Measurements from ENCODE around the gene RNF215. TPM values are rescaled to one million over a fixed set of nuclear protein-coding genes. Genes with fewer than 3 reads are reported as not detected.

RNF215 gene
- total and polyA plus RNA-seq, 2 of the 13 experiments (the other 11 are each of a cell fraction or from before 2014, with no cell fraction given) = 5.3 to 6.1 TPM

GRCh38 chr22:30423301-30423958 is 36.2 kb upstream of the RNF215 start (continued):
- TF ChIP-seq PAXIP1 (CRISPR knock-in tag; conservative IDR thresholded peaks at IDR 0.05) (peak; percentile 50), NBN (conservative IDR thresholded peaks at IDR 0.05) (no peak), POLR2A (IDR thresholded peaks at IDR 0.05; ENCODE audit: insufficient read depth in 1 of 2, low read depth in 2 of 2, low read length in 2 of 2) (peak in 1 of 2 experiments; percentile 74; a peak in 3 of 4 replicates), ASH2L (IDR thresholded peaks at IDR 0.05; ENCODE audit: insufficient read length, low read depth, low read length) (peak; percentile 55), RFX1 (IDR thresholded peaks at IDR 0.05) (no peak), MYC (CRISPR knock-in tag; IDR thresholded peaks at IDR 0.05; ENCODE audit: borderline replicate concordance) (peak; percentile 50), MIER3 (CRISPR knock-in tag; IDR thresholded peaks at IDR 0.05; ENCODE audit: borderline replicate concordance) (no peak), CCAR2 (optimal IDR thresholded peaks at IDR 0.05; ENCODE audit: low read depth, low read length) (no peak), ZNF768 (CRISPR knock-in tag; IDR thresholded peaks at IDR 0.05) (no peak), KDM3A (CRISPR knock-in tag; IDR thresholded peaks at IDR 0.05; ENCODE audit: low read depth) (0 out of 2 replicates have a peak, but pooled peaks have one; percentile 25), ZNF138 (CRISPR knock-in tag; IDR thresholded peaks at IDR 0.05; ENCODE audit: low read depth) (0 out of 2 replicates have a peak, but pooled peaks have one; percentile 15), EHMT2 (IDR thresholded peaks at IDR 0.05; ENCODE audit: borderline replicate concordance, low read depth, low read length) (no peak), ZNF672 (CRISPR knock-in tag; IDR thresholded peaks at IDR 0.05) (no peak), FOSL2 (CRISPR knock-in tag; IDR thresholded peaks at IDR 0.05) (no peak), MAF1 (CRISPR knock-in tag; IDR thresholded peaks at IDR 0.05; ENCODE audit: borderline replicate concordance) (no peak; the same call in 1 of the 2 replicates), ELF1 (CRISPR knock-in tag; IDR thresholded peaks at IDR 0.05) (peak; percentile 40), SAP130 (CRISPR knock-in tag; IDR thresholded peaks at IDR 0.05; ENCODE audit: low read depth) (no peak), ZNF546 (CRISPR knock-in tag; conservative IDR thresholded peaks at IDR 0.05) (no peak), TARDBP (CRISPR knock-in tag; IDR thresholded peaks at IDR 0.05) (no peak), MTF2 (CRISPR knock-in tag; IDR thresholded peaks at IDR 0.05; ENCODE audit: borderline replicate concordance) (0 out of 2 replicates have a peak, but pooled peaks have one; percentile 80), GATAD1 (CRISPR knock-in tag; IDR thresholded peaks at IDR 0.05) (no peak; the same call in 1 of the 2 replicates), AHR (CRISPR knock-in tag; IDR thresholded peaks at IDR 0.05) (peak; percentile 4; the same call in 1 of the 2 replicates)
- TF ChIP-seq, protein P1, sequence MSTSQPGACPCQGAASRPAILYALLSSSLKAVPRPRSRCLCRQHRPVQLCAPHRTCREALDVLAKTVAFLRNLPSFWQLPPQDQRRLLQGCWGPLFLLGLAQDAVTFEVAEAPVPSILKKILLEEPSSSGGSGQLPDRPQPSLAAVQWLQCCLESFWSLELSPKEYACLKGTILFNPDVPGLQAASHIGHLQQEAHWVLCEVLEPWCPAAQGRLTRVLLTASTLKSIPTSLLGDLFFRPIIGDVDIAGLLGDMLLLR (CRISPR knock-in tag; IDR thresholded peaks at IDR 0.05) = peak; percentile 58
- TF ChIP-seq, protein P2, sequence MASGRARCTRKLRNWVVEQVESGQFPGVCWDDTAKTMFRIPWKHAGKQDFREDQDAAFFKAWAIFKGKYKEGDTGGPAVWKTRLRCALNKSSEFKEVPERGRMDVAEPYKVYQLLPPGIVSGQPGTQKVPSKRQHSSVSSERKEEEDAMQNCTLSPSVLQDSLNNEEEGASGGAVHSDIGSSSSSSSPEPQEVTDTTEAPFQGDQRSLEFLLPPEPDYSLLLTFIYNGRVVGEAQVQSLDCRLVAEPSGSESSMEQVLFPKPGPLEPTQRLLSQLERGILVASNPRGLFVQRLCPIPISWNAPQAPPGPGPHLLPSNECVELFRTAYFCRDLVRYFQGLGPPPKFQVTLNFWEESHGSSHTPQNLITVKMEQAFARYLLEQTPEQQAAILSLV (CRISPR knock-in tag; IDR thresholded peaks at IDR 0.05; ENCODE audit: borderline replicate concordance) = peak; percentile 66; the same call in 1 of the 2 replicates
- TF ChIP-seq, protein P3, sequence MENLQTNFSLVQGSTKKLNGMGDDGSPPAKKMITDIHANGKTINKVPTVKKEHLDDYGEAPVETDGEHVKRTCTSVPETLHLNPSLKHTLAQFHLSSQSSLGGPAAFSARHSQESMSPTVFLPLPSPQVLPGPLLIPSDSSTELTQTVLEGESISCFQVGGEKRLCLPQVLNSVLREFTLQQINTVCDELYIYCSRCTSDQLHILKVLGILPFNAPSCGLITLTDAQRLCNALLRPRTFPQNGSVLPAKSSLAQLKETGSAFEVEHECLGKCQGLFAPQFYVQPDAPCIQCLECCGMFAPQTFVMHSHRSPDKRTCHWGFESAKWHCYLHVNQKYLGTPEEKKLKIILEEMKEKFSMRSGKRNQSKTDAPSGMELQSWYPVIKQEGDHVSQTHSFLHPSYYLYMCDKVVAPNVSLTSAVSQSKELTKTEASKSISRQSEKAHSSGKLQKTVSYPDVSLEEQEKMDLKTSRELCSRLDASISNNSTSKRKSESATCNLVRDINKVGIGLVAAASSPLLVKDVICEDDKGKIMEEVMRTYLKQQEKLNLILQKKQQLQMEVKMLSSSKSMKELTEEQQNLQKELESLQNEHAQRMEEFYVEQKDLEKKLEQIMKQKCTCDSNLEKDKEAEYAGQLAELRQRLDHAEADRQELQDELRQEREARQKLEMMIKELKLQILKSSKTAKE (CRISPR knock-in tag; IDR thresholded peaks at IDR 0.05; ENCODE audit: borderline replicate concordance) = peak; percentile 42; the same call in 1 of the 2 replicates
